Stimulated activated CD4-positive, alpha-beta T cell treated with anti-CD3 and anti-CD28 coated beads, Interleukin-1b, Interleukin-23, amount 100 ng/mL, for 48 hours (primary cell): ENCODE measurements around the gene BTBD9.

ENCODE experiments used
- DNase-seq: peaks from one replicate; pipeline ENCODE4 v3.0.0-alpha.2; 2020

The BTBD9 gene

GRCh38 chr6:38272222-38272621 is 367.5 kb downstream of the BTBD9 start:
- no peak for DNase-seq

- DNase-seq: no peak
Measured at GRCh38 chr6:38271081-38271480, 368.6 kb downstream of the BTBD9 start.

- no peak for DNase-seq
Measured at GRCh38 chr6:38270367-38270766, 369.4 kb downstream of the BTBD9 start.

GRCh38 chr6:38269461-38270172 is 370.1 kb downstream of the BTBD9 start:
- DNase-seq: no peak

GRCh38 chr6:38268342-38268741 is 371.4 kb downstream of the BTBD9 start:
- no peak for DNase-seq

- DNase-seq: no peak
Measured at GRCh38 chr6:38266921-38267354, 372.8 kb downstream of the BTBD9 start.

- no peak for DNase-seq
Measured at GRCh38 chr6:38264605-38265004, 375.1 kb downstream of the BTBD9 start.

GRCh38 chr6:38262609-38263008 is 377.1 kb downstream of the BTBD9 start:
- no peak for DNase-seq

- no peak for DNase-seq
Measured at GRCh38 chr6:38262026-38262425, 377.7 kb downstream of the BTBD9 start.

- DNase-seq: no peak
Measured at GRCh38 chr6:38261626-38262025, 378.1 kb downstream of the BTBD9 start.

- DNase-seq: no peak
Measured at GRCh38 chr6:38259736-38260135, 380.0 kb downstream of the BTBD9 start.

- no peak for DNase-seq
Measured at GRCh38 chr6:38248500-38249234, 391.1 kb downstream of the BTBD9 start.

GRCh38 chr6:38245295-38245694 is 394.4 kb downstream of the BTBD9 start:
- no peak for DNase-seq

GRCh38 chr6:38244869-38245268 is 394.9 kb downstream of the BTBD9 start:
- DNase-seq: no peak

GRCh38 chr6:38241200-38241871 is 398.4 kb downstream of the BTBD9 start:
- no peak for DNase-seq

- no peak for DNase-seq
Measured at GRCh38 chr6:38239719-38240451, 399.8 kb downstream of the BTBD9 start.

GRCh38 chr6:38236631-38237030 is 403.1 kb downstream of the BTBD9 start:
- no peak for DNase-seq

- DNase-seq: no peak
Measured at GRCh38 chr6:38234934-38235682, 404.6 kb downstream of the BTBD9 start.

- DNase-seq: no peak
Measured at GRCh38 chr6:38234141-38234540, 405.6 kb downstream of the BTBD9 start.

GRCh38 chr6:38233161-38233791 is 406.5 kb downstream of the BTBD9 start:
- no peak for DNase-seq

GRCh38 chr6:38225766-38226165 is 414.0 kb downstream of the BTBD9 start:
- no peak for DNase-seq

- no peak for DNase-seq
Measured at GRCh38 chr6:38221251-38221650, 418.5 kb downstream of the BTBD9 start.
